GM12878 (cell line): ENCODE data around the gene NFYC. TPM values are rescaled to one million over a fixed set of nuclear protein-coding genes. Genes with fewer than 3 reads are reported as not detected.
A peak's percentile ranks its signal among the peaks of the same experiment; 100 is the strongest.

Source experiments
- ATAC-seq: fragments of 200-7000 bp; cut with Tn5 transposase; 3 replicates; pipeline ENCODE4 v1.9.1; 2020; ENCODE audit warnings: mild to moderate bottlenecking, moderate library complexity
- BruUV-seq: library from RNA; stranded (reverse); fragments of 400-500 nt; replicated peaks from 2 replicates; lab custom pipeline; 2021; lab: Mats Ljungman, UMichigan
- CTCF ChIA-PET: fragments of 300-600 bp; sonication (Branson Sonifier 250); formaldehyde crosslinking; extraction: SDS; loops from one replicate; lab custom pipeline; 2021; ENCODE audit warnings: inconsistent platforms; lab: Yijun Ruan, JAX
- POLR2A ChIA-PET: fragments of 350-600 bp; formaldehyde crosslinking; extraction: SDS; loops from one replicate; lab custom pipeline; 2021; ENCODE audit warnings: inconsistent platforms; lab: Charles Lee
- RAD21 ChIA-PET: fragments of 300-600 bp; sonication (Branson Sonifier 250); formaldehyde crosslinking; loops from one replicate; lab custom pipeline; 2023; ENCODE audit warnings: antibody characterized with exemption; ENCODE audit not compliant: unreplicated experiment; lab: Charles Lee
- SMC1A ChIA-PET: fragments of 300-600 bp; sonication (Branson Sonifier 250); formaldehyde crosslinking; loops from one replicate; lab custom pipeline; 2023; ENCODE audit not compliant: unreplicated experiment, uncharacterized antibody; lab: Charles Lee
- DNase-seq: peaks from one replicate; pipeline ENCODE4 v3.0.0-alpha.2; 2011; ENCODE audit warnings: low read depth, low spot score
- FAIRE-seq: peaks from 3 replicates; lab custom pipeline; 2011; peaks lifted over from hg19 to GRCh38; lab: Jason Lieb, UNC
- H2AFZ ChIP-seq: 2 replicates; pipeline ENCODE4 v1.6.0; 2011; ENCODE audit warnings: low read depth, low read length, control low read depth; ENCODE audit not compliant: control insufficient read depth
- H3K27ac ChIP-seq: 2 replicates; pipeline ENCODE4 v1.5.1; 2011; ENCODE audit warnings: control low read depth; ENCODE audit not compliant: control insufficient read depth, insufficient read depth
- H3K27me3 ChIP-seq, 2 experiments: replicated peaks in 1 of 2; 2 replicates each; pipeline versions ENCODE4 v1.6.0 to v1.6.1; 2011; ENCODE audit warnings: low read length in 1 of 2; ENCODE audit not compliant: control insufficient read depth in 2 of 2, insufficient read depth in 2 of 2
- H3K36me3 ChIP-seq, 2 experiments: 2 replicates each; pipeline ENCODE4 v1.5.1; 2011; ENCODE audit warnings: low read length in 1 of 2; ENCODE audit not compliant: control insufficient read depth in 2 of 2, insufficient read depth in 2 of 2
- H3K4me1 ChIP-seq: 2 replicates; pipeline ENCODE4 v1.6.1; 2011; ENCODE audit warnings: mild to moderate bottlenecking, low read length, moderate library complexity, mixed read lengths; ENCODE audit not compliant: control insufficient read depth, insufficient read depth
- H3K4me2 ChIP-seq: 2 replicates; pipeline ENCODE4 v1.6.0; 2011; ENCODE audit warnings: control low read depth; ENCODE audit not compliant: control insufficient read depth, insufficient read depth
- H3K4me3 ChIP-seq: fragments of 200-600 bp; sonication (generic); 2 replicates; pipeline ENCODE4 v1.5.1; 2016
- H3K79me2 ChIP-seq: 2 replicates; pipeline ENCODE4 v1.6.0; 2011; ENCODE audit warnings: low read length; ENCODE audit not compliant: control insufficient read depth, insufficient read depth
- H3K9ac ChIP-seq: 2 replicates; pipeline ENCODE4 v1.8.0; 2011; ENCODE audit warnings: low read length, control low read depth, mixed read lengths; ENCODE audit not compliant: control insufficient read depth, insufficient read depth
- H3K9me3 ChIP-seq: replicated peaks from 3 replicates; pipeline ENCODE4 v1.5.1; 2011; ENCODE audit warnings: mild to moderate bottlenecking, low read length; ENCODE audit not compliant: control insufficient read depth, insufficient read depth
- H4K20me1 ChIP-seq: 2 replicates; pipeline ENCODE4 v1.6.0; 2011; ENCODE audit not compliant: control insufficient read depth, insufficient read depth
- EZH2 ChIP-seq: IDR thresholded peaks from 2 replicates; pipeline ENCODE4 v1.6.1; 2012; ENCODE audit warnings: low read depth, mild to moderate bottlenecking, control low read depth, inconsistent platforms, low read length, borderline replicate concordance; ENCODE audit not compliant: control insufficient read depth
- FOXM1 ChIP-seq: IDR thresholded peaks from 2 replicates; pipeline ENCODE4 v1.6.1; 2012; ENCODE audit warnings: low read depth, mild to moderate bottlenecking, inconsistent platforms, low read length, moderate library complexity
- HDAC2 ChIP-seq: fragments of 200-600 bp; sonication (generic); IDR thresholded peaks from 2 replicates; pipeline ENCODE4 v1.6.1; 2017
- JUND ChIP-seq: IDR thresholded peaks from 2 replicates; pipeline ENCODE4 v1.6.1; 2012; ENCODE audit warnings: low read depth, mild to moderate bottlenecking, low read length, improper control_type of control experiment, moderate library complexity
- POLR2A ChIP-seq: IDR thresholded peaks from 2 replicates; pipeline ENCODE4 v1.6.1; 2011; ENCODE audit warnings: low read depth, mild to moderate bottlenecking, low read length
- ZBTB33 ChIP-seq: fragments of 450-650 bp; IDR thresholded peaks from 2 replicates; pipeline ENCODE4 v1.6.1; 2017; ENCODE audit warnings: mild to moderate bottlenecking
- ZZZ3 ChIP-seq: IDR thresholded peaks from 2 replicates; pipeline ENCODE4 v1.6.1; 2011; ENCODE audit warnings: low read depth; ENCODE audit not compliant: control insufficient read depth, insufficient read length
- WGBS: methylation state at CpG from one replicate; pipeline ENCODE4 v1.1.6; 2016; ENCODE audit warnings: low lambda C conversion rate; ENCODE audit not compliant: insufficient replicate concordance, insufficient coverage; ENCODE audit errors: missing lambda C conversion rate; 5-methylcytosine and 5-hydroxymethylcytosine counted together
- in situ Hi-C: fragments of 300-500 bp; cut with MboI; formaldehyde crosslinking; loops from 9 replicates; pipeline ENCODE4 v1.14.3; 2018; ENCODE audit warnings: mixed read lengths
- intact Hi-C: fragments of 100-400 bp; cut with micrococcal nuclease; formaldehyde crosslinking; loops from one replicate; pipeline ENCODE4 v1.14.2; 2022; ENCODE audit not compliant: unreplicated experiment
- polyA plus RNA-seq, 11 experiments: library from polyadenylated mRNA; depleted of rRNA in 4 of 11; unstranded in 6 of 11; stranded (reverse) in 5 of 11; fragments of >200 nt; fragmentation: Nextera tagmentation in 4 of 11; fragmentation: Illumina TruSeq in 1 of 11; extraction: Ambion mirVana in 4 of 11; extraction: Trizol in 1 of 11; gene quantifications; 1 replicate in 1 of 11; 2 replicates in 10 of 11; pipeline versions ENCODE4 v1.2.1 to v1.2.3, GENCODE V29; 2011 to 2016; ENCODE audit warnings: inconsistent platforms in 2 of 11, missing spikeins in 2 of 11, low read depth in 1 of 11
- total RNA-seq, 4 experiments: library from RNA; depleted of rRNA in 3 of 4; stranded (reverse); fragments of >200 nt in 3 of 4; fragmentation: Illumina TruSeq in 1 of 4; extraction: Trizol in 1 of 4; gene quantifications; 2 replicates each; pipeline versions ENCODE4 v1.2.1 to v1.2.3, GENCODE V29; 2013 to 2021

Gene NFYC
- total and polyA plus RNA-seq, 10 of the 15 experiments (the other 5 are each of a cell fraction or from before 2014, with no cell fraction given) = 4.3 to 84.2 (median 58.3) TPM

- Histone ChIP-seq H3K36me3 (no peaks in the 10 kb centered on the region; a peak in 1 of 4 replicates), H3K4me3 (no peak overlapping the region), H3K9ac (no peak overlapping the region), H3K27ac (peak overlapping the region; percentile 71), H4K20me1 (no peaks in the 10 kb centered on the region), H3K79me2 (peaks cover 95% of the 10 kb centered on the region), H3K4me2 (no peak overlapping the region; the same call in 1 of the 2 replicates), H3K9me3 (no peaks in the 10 kb centered on the region; the same call in 2 of the 3 replicates), H3K27me3 (no peaks in the 10 kb centered on the region), H2AFZ (no peak overlapping the region), H3K4me1 (peaks cover 46% of the 10 kb centered on the region)
- ChIA-PET RAD21 (interaction anchor here (1.1 to 7.3 kb wide), 5 partner anchors 7 to 73 kb away, joined by 3 to 67 read pairs (median 14); partner anchors contain the start of gene NFYC), POLR2A (interaction anchor here (0.6 to 12.7 kb wide), 9 partner anchors 8 to 1097 kb away, joined by 3 to 244 read pairs (median 3); partner anchors contain the start of gene NFYC), SMC1A (interaction anchor here (0.9 to 7.3 kb wide), 10 partner anchors 7 to 71 kb away, joined by 3 to 108 read pairs (median 6); partner anchors contain the start of gene NFYC), CTCF (interaction anchor here (0.7 to 7.9 kb wide), 7 partner anchors 8 to 57 kb away, joined by 3 to 51 read pairs (median 4); partner anchors contain the start of gene NFYC)
- ATAC-seq (no peak), FAIRE-seq (no peak), DNase-seq (no peak)
- TF ChIP-seq HDAC2 (no peak), FOXM1 (no peak), JUND (no peak), EZH2 (no peak), POLR2A (no peak), ZBTB33 (no peak), ZZZ3 (no peak)
- no TSS peak for BruUV-seq
- intact Hi-C loops (no loop called here), in situ Hi-C loops (no loop called here)
- 95% methylated on average over 3 of the region's 3 CpGs for WGBS
These were observed 11.8 kb downstream of the NFYC start for GRCh38 chr1:40703316-40703715.
